SU-DHL-6 (cell line): ENCODE results near the gene ESRRB.

Source experiments
- H2AFZ ChIP-seq: fragments of 200-600 bp; sonication (generic); 2 replicates; pipeline ENCODE4 v1.6.1; 2014; ENCODE audit warnings: low read depth, mild to moderate bottlenecking, moderate library complexity, mixed read lengths, antibody characterized with exemption, low read length; ENCODE audit not compliant: severe bottlenecking
- H3F3A ChIP-seq: fragments of 200-600 bp; shearing (Covaris generic); 2 replicates; pipeline ENCODE4 v1.6.0; 2016; ENCODE audit warnings: antibody characterized with exemption, mild to moderate bottlenecking; ENCODE audit not compliant: insufficient read depth
- H3K27ac ChIP-seq: fragments of 200-600 bp; sonication (generic); 2 replicates; pipeline ENCODE4 v1.5.1; 2016; ENCODE audit warnings: low read depth, mild to moderate bottlenecking, low read length, moderate library complexity, mixed read lengths
- H3K27me3 ChIP-seq: fragments of 200-600 bp; sonication (generic), shearing (Covaris generic); 2 replicates; pipeline ENCODE4 v1.6.0; 2014; ENCODE audit warnings: mild to moderate bottlenecking, low read length
- H3K36me3 ChIP-seq: fragments of 200-600 bp; sonication (generic); 2 replicates; pipeline ENCODE4 v1.6.1; 2014; ENCODE audit warnings: mild to moderate bottlenecking, low read length, mixed read lengths
- H3K4me2 ChIP-seq: fragments of 300-600, 200-600 bp; shearing (Covaris generic), sonication (generic); 2 replicates; pipeline ENCODE4 v1.6.0; 2014; ENCODE audit warnings: low read length, low read depth, mild to moderate bottlenecking; ENCODE audit not compliant: poor library complexity, severe bottlenecking
- H3K4me3 ChIP-seq: fragments of 200-600 bp; sonication (generic); 2 replicates; pipeline ENCODE4 v1.5.1; 2014; ENCODE audit warnings: antibody characterized with exemption, low read length, mild to moderate bottlenecking, mixed read lengths; ENCODE audit not compliant: insufficient read depth, poor library complexity, severe bottlenecking
- H3K79me2 ChIP-seq: fragments of 200-600 bp; sonication (generic); 2 replicates; pipeline ENCODE4 v1.6.1; 2014; ENCODE audit warnings: mild to moderate bottlenecking, low read length, moderate library complexity; ENCODE audit not compliant: insufficient read depth
- H3K9ac ChIP-seq: fragments of 200-600 bp; sonication (generic); 2 replicates; pipeline ENCODE4 v1.7.0; 2014; ENCODE audit warnings: mild to moderate bottlenecking, low read length
- H3K9me2 ChIP-seq: fragments of 200-600 bp; sonication (generic); replicated peaks from 2 replicates; pipeline ENCODE4 v1.6.1; 2014; ENCODE audit warnings: low read length; ENCODE audit not compliant: insufficient read depth
- H3K9me3 ChIP-seq: fragments of 200-600 bp; sonication (generic); 2 replicates; pipeline ENCODE4 v1.6.1; 2014; ENCODE audit warnings: low read length, mixed read lengths; ENCODE audit not compliant: insufficient read depth
- H4K20me1 ChIP-seq: fragments of 200-600 bp; sonication (generic); 2 replicates; pipeline ENCODE4 v1.6.1; 2014; ENCODE audit warnings: low read depth, mild to moderate bottlenecking, antibody characterized with exemption, low read length, moderate library complexity, mixed read lengths
- CTCF ChIP-seq: fragments of 200-600 bp; sonication (generic); IDR thresholded peaks from one replicate; pipeline ENCODE4 v1.5.1; 2017; ENCODE audit warnings: antibody characterized with exemption, mild to moderate bottlenecking, low read length, moderate library complexity; ENCODE audit not compliant: insufficient read depth, poor library complexity, severe bottlenecking
- EZH2phosphoT487 ChIP-seq: fragments of 200-600 bp; sonication (generic), shearing (Covaris generic); conservative IDR thresholded peaks from 2 replicates; pipeline ENCODE4 v1.6.1; 2018; ENCODE audit warnings: mild to moderate bottlenecking, antibody characterized with exemption, low read length, moderate library complexity, mixed read lengths

The ESRRB gene

GRCh38 chr14:76380991-76381390, 5.1 kb downstream of the ESRRB start:
- no peaks in the 10 kb centered on the region for H3K79me2 ChIP-seq
- H3K4me2 ChIP-seq = no peak overlapping the region
- no peaks in the 10 kb centered on the region for H3F3A ChIP-seq
- no peaks in the 10 kb centered on the region for H3K27me3 ChIP-seq
- H3K9me2 ChIP-seq = no peaks in the 10 kb centered on the region
- no peaks in the 10 kb centered on the region for H3K36me3 ChIP-seq
- no peak overlapping the region for H3K4me3 ChIP-seq
- no peak overlapping the region for H2AFZ ChIP-seq
- H3K9me3 ChIP-seq = no peaks in the 10 kb centered on the region
- no peak overlapping the region for H3K9ac ChIP-seq
- H3K27ac ChIP-seq = no peak overlapping the region
- H4K20me1 ChIP-seq = no peaks in the 10 kb centered on the region
- TF ChIP-seq EZH2phosphoT487 (no peak), CTCF (no peak)

- H3K9me2 ChIP-seq = no peaks in the 10 kb centered on the region
- no peaks in the 10 kb centered on the region for H3K79me2 ChIP-seq
- H3F3A ChIP-seq = no peaks in the 10 kb centered on the region
- H3K9me3 ChIP-seq = no peaks in the 10 kb centered on the region
- no peaks in the 10 kb centered on the region for H3K27me3 ChIP-seq
- H2AFZ ChIP-seq = no peak overlapping the region
- no peak overlapping the region for H3K4me3 ChIP-seq
- H3K27ac ChIP-seq = no peak overlapping the region
- H3K4me2 ChIP-seq = no peak overlapping the region
- H4K20me1 ChIP-seq = no peaks in the 10 kb centered on the region
- H3K9ac ChIP-seq = no peak overlapping the region
- TF ChIP-seq EZH2phosphoT487 (no peak), CTCF (no peak)
- H3K36me3 ChIP-seq = no peaks in the 10 kb centered on the region
Measured at GRCh38 chr14:76381817-76382494, 6.0 kb downstream of the ESRRB start.

GRCh38 chr14:76382495-76382832, 6.5 kb downstream of the ESRRB start:
- Histone ChIP-seq H3K27me3 (no peaks in the 10 kb centered on the region), H4K20me1 (no peaks in the 10 kb centered on the region), H3F3A (no peaks in the 10 kb centered on the region), H3K4me2 (no peak overlapping the region), H2AFZ (no peak overlapping the region), H3K27ac (no peak overlapping the region), H3K9me3 (no peaks in the 10 kb centered on the region), H3K79me2 (no peaks in the 10 kb centered on the region), H3K9ac (no peak overlapping the region), H3K36me3 (no peaks in the 10 kb centered on the region), H3K4me3 (no peak overlapping the region), H3K9me2 (no peaks in the 10 kb centered on the region)
- TF ChIP-seq EZH2phosphoT487 = no peak
- TF ChIP-seq CTCF = no peak
